ENCODE data around the gene SULT1C2.
"Not testable (repeated sequence)": the region's sequence is repeated elsewhere in the genome, so short reads cannot be mapped to it uniquely, and the experiment has no call there.

Gene SULT1C2

GRCh38 chr2:108288534-108289106 lies at the start of gene SULT1C2:
Gene SULT1C2 (plus strand): TSS chr2:108288895. CDS start chr2:108293668, 4,773 bp downstream.
- DNase-seq: no peak

- no peak for DNase-seq
Measured at GRCh38 chr2:108239786-108240185, 48.9 kb upstream of the SULT1C2 start, which contains the start of gene SULT1C3. Gene SULT1C3 (plus strand): TSS chr2:108239968. CDS start chr2:108247195, 7,227 bp downstream.

GRCh38 chr2:108240966-108241365 lies 47.7 kb upstream of the SULT1C2 start:
- no peak for DNase-seq

- DNase-seq: no peak
Measured at GRCh38 chr2:108243566-108243965, 45.1 kb upstream of the SULT1C2 start.

- DNase-seq: no peak
Measured at GRCh38 chr2:108244667-108245414, 43.9 kb upstream of the SULT1C2 start.

GRCh38 chr2:108253106-108253505 lies 35.6 kb upstream of the SULT1C2 start:
- no peak for DNase-seq

GRCh38 chr2:108257757-108258331 lies 30.9 kb upstream of the SULT1C2 start:
- no peak for DNase-seq

- DNase-seq: no peak
Measured at GRCh38 chr2:108260773-108261172, 27.9 kb upstream of the SULT1C2 start.

GRCh38 chr2:108262036-108262435 lies 26.7 kb upstream of the SULT1C2 start:
- no peak for DNase-seq

- no peak for DNase-seq
Measured at GRCh38 chr2:108263401-108263800, 25.3 kb upstream of the SULT1C2 start.

GRCh38 chr2:108266218-108266617 lies 22.5 kb upstream of the SULT1C2 start:
- no peak for DNase-seq

GRCh38 chr2:108267101-108267500 lies 21.6 kb upstream of the SULT1C2 start:
- DNase-seq: no peak

GRCh38 chr2:108268001-108268400 lies 20.7 kb upstream of the SULT1C2 start:
- DNase-seq: no peak

- DNase-seq: no peak
Measured at GRCh38 chr2:108270346-108270745, 18.3 kb upstream of the SULT1C2 start.

- no peak for DNase-seq
Measured at GRCh38 chr2:108270768-108271506, 17.8 kb upstream of the SULT1C2 start.

GRCh38 chr2:108271691-108272253 lies 16.9 kb upstream of the SULT1C2 start:
- no peak for DNase-seq

GRCh38 chr2:108278631-108279030 lies 10.1 kb upstream of the SULT1C2 start:
- no peak for DNase-seq

GRCh38 chr2:108279468-108279867 lies 9.2 kb upstream of the SULT1C2 start:
- no peak for DNase-seq

- no peak for DNase-seq
Measured at GRCh38 chr2:108280466-108280865, 8.2 kb upstream of the SULT1C2 start.

GRCh38 chr2:108284566-108284965 lies 4.1 kb upstream of the SULT1C2 start:
- not testable (repeated sequence) for DNase-seq

GRCh38 chr2:108285616-108286015 lies 3.1 kb upstream of the SULT1C2 start:
- DNase-seq: no peak

GRCh38 chr2:108287169-108287568 lies 1.5 kb upstream of the SULT1C2 start:
- DNase-seq: no peak

GRCh38 chr2:108293850-108294249 lies 5.2 kb downstream of the SULT1C2 start:
- no peak for DNase-seq
